ENCODE data around the gene SLF2. TPM values are rescaled to one million over a fixed set of nuclear protein-coding genes. Genes with fewer than 3 reads are reported as not detected.
A peak's percentile ranks its signal among the peaks of the same experiment; 100 is the strongest.

The SLF2 gene
- total RNA-seq, 1 donor from 2014 or later, result 46.1 TPM

- H3K4me3 Mint-ChIP-seq, result no peak overlapping the region
- H3K27ac Mint-ChIP-seq, result no peak overlapping the region
- no peak for TF ChIP-seq CTCF (conservative IDR thresholded peaks at IDR 0.05)
- no peaks in the 10 kb centered on the region for H3K9me3 Mint-ChIP-seq
- DNase-seq (ENCODE audit: extremely low spot score, unreplicated experiment), result peak; percentile 39
- H3K36me3 Mint-ChIP-seq, result no peaks in the 10 kb centered on the region
- peaks cover 19% of the 10 kb centered on the region for H3K27me3 Mint-ChIP-seq
- peaks cover 18% of the 10 kb centered on the region for H3K4me1 Mint-ChIP-seq (ENCODE audit: unreplicated experiment)
Measured at GRCh38 chr10:100895896-100896295, 16.9 kb upstream of the SLF2 start.

GRCh38 chr10:100896876-100897461 lies 15.8 kb upstream of the SLF2 start:
- H3K27me3 Mint-ChIP-seq, result peaks cover 20% of the 10 kb centered on the region
- H3K4me3 Mint-ChIP-seq, result no peak overlapping the region
- H3K36me3 Mint-ChIP-seq, result no peaks in the 10 kb centered on the region
- peaks cover 13% of the 10 kb centered on the region for H3K4me1 Mint-ChIP-seq (ENCODE audit: unreplicated experiment)
- DNase-seq (ENCODE audit: extremely low spot score, unreplicated experiment), result no peak
- H3K27ac Mint-ChIP-seq, result no peak overlapping the region
- TF ChIP-seq CTCF (conservative IDR thresholded peaks at IDR 0.05), result no peak
- H3K9me3 Mint-ChIP-seq, result no peaks in the 10 kb centered on the region

DNA sequence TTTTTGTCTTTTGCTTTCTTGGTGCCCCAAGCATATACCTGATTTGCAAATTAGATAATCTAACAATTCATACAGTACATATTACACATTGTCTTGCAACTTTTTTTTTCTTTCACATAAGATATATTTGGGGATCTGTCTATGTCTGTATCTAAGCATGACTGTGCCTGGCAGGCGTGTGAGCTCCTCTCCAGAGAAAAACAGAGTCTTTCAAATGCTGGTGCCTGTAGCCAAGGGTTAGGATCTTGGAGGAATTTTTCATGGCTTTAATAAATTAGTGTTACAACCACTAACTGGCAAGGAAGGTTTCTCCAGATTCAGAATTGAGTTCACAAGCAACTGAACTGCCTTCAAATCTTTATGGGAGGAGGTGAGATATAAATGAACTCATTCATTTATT lies 14.8 kb upstream of the SLF2 start:
- no peaks in the 10 kb centered on the region for H3K9me3 Mint-ChIP-seq
- H3K27me3 Mint-ChIP-seq, result peaks cover 18% of the 10 kb centered on the region
- H3K4me1 Mint-ChIP-seq (ENCODE audit: unreplicated experiment), result peaks cover 13% of the 10 kb centered on the region
- no peaks in the 10 kb centered on the region for H3K36me3 Mint-ChIP-seq
- H3K27ac Mint-ChIP-seq, result no peak overlapping the region
- H3K4me3 Mint-ChIP-seq, result no peak overlapping the region
- no peak for DNase-seq (ENCODE audit: extremely low spot score, unreplicated experiment)
- TF ChIP-seq CTCF (conservative IDR thresholded peaks at IDR 0.05), result no peak

GRCh38 chr10:100899171-100899570 lies 13.6 kb upstream of the SLF2 start:
- TF ChIP-seq CTCF (conservative IDR thresholded peaks at IDR 0.05), result no peak
- Mint-ChIP-seq H3K36me3 (no peaks in the 10 kb centered on the region), H3K4me1 (ENCODE audit: unreplicated experiment) (peaks cover 13% of the 10 kb centered on the region), H3K9me3 (no peaks in the 10 kb centered on the region), H3K27me3 (peaks cover 21% of the 10 kb centered on the region), H3K4me3 (no peak overlapping the region), H3K27ac (no peak overlapping the region)
- no peak for DNase-seq (ENCODE audit: extremely low spot score, unreplicated experiment)

DNA sequence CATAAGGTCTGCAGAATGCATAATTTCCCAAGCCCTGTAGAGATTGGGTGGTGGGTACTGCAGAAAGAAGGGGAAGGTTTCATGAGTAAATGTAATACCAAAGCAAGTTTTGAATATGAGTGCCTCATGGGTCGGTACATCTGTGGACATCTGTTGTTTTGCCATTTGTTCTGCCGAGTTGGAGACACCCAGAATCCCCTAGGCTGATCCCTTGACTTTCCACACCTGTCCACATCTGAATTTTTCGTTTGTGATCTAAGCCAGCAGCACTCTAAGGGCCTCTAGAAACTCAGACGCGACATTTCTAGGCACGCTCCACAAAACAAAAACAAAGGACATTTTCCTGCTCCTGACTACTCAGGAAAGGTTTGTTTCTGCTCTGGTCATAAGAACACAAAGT lies 11.7 kb upstream of the SLF2 start:
- Mint-ChIP-seq H3K4me3 (no peak overlapping the region), H3K4me1 (ENCODE audit: unreplicated experiment) (peaks cover 6% of the 10 kb centered on the region), H3K27me3 (peaks cover 15% of the 10 kb centered on the region), H3K36me3 (no peaks in the 10 kb centered on the region), H3K9me3 (no peaks in the 10 kb centered on the region), H3K27ac (no peak overlapping the region)
- no peak for DNase-seq (ENCODE audit: extremely low spot score, unreplicated experiment)
- TF ChIP-seq CTCF (conservative IDR thresholded peaks at IDR 0.05), result no peak

DNA sequence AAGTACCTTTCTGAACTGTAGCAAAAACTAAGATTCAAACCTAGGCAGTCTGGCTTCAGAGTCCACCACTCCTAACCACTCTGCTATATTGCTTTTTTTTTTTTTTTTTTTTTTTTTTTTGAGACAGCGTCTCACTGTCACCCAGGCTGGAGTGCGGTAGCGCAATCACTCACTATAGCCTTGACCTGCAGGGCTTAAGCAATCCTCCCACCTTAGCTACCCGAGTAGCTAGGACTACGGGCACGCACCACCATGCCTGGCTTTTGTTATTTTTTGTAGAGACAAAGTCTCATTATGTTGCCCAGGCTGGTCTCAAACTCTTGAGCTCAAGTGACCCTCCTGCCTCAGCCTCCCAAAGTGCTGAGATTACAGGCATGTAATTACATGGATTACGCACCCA lies 10.1 kb upstream of the SLF2 start:
- peaks cover 15% of the 10 kb centered on the region for H3K27me3 Mint-ChIP-seq
- no peak overlapping the region for H3K27ac Mint-ChIP-seq

More for the DNA sequence above, 10.1 kb upstream of the SLF2 start:
- H3K4me1 Mint-ChIP-seq (ENCODE audit: unreplicated experiment), result peaks cover 5% of the 10 kb centered on the region
- no peaks in the 10 kb centered on the region for H3K9me3 Mint-ChIP-seq
- no peak for DNase-seq (ENCODE audit: extremely low spot score, unreplicated experiment)
- H3K4me3 Mint-ChIP-seq, result no peak overlapping the region
- no peaks in the 10 kb centered on the region for H3K36me3 Mint-ChIP-seq
- no peak for TF ChIP-seq CTCF (conservative IDR thresholded peaks at IDR 0.05)

Measured in type B pancreatic cell (in vitro differentiated cells).